ENCODE results near the gene CPNE2.
A peak's percentile ranks its signal among the peaks of the same experiment; 100 is the strongest.

Gene CPNE2

GRCh38 chr16:57196286-57196685, 103.9 kb downstream of the CPNE2 start:
- DNase-seq (ENCODE audit: low spot score): no peak
- no peaks in the 10 kb centered on the region for H3K9me3 ChIP-seq (ENCODE audit: severe bottlenecking)
- no peaks in the 10 kb centered on the region for H3K27me3 ChIP-seq (ENCODE audit: insufficient read depth, poor library complexity, severe bottlenecking)
- H3K4me3 ChIP-seq (ENCODE audit: severe bottlenecking): no peak overlapping the region
- TF ChIP-seq CTCF (IDR thresholded peaks at IDR 0.05; ENCODE audit: poor library complexity, severe bottlenecking): no peak
- ATAC-seq (ENCODE audit: low read depth): no peak
- peaks cover 12% of the 10 kb centered on the region; the same call in 1 of the 2 replicates for H3K36me3 ChIP-seq (ENCODE audit: low read depth)
- H3K4me1 ChIP-seq (ENCODE audit: insufficient read depth, poor library complexity, severe bottlenecking): peaks cover 54% of the 10 kb centered on the region
- peak overlapping the region; percentile 27 for H3K27ac ChIP-seq (ENCODE audit: poor library complexity, severe bottlenecking)

- DNase-seq (ENCODE audit: low spot score): no peak
- no peak for ATAC-seq (ENCODE audit: low read depth)
- peaks cover 11% of the 10 kb centered on the region; the same call in 1 of the 2 replicates for H3K36me3 ChIP-seq (ENCODE audit: low read depth)
- H3K27ac ChIP-seq (ENCODE audit: poor library complexity, severe bottlenecking): peak overlapping the region; percentile 27
- no peaks in the 10 kb centered on the region for H3K9me3 ChIP-seq (ENCODE audit: severe bottlenecking)
- H3K4me3 ChIP-seq (ENCODE audit: severe bottlenecking): no peak overlapping the region
- no peaks in the 10 kb centered on the region for H3K27me3 ChIP-seq (ENCODE audit: insufficient read depth, poor library complexity, severe bottlenecking)
- peaks cover 49% of the 10 kb centered on the region for H3K4me1 ChIP-seq (ENCODE audit: insufficient read depth, poor library complexity, severe bottlenecking)
- no peak for TF ChIP-seq CTCF (IDR thresholded peaks at IDR 0.05; ENCODE audit: poor library complexity, severe bottlenecking)
Measured at GRCh38 chr16:57196753-57197152, 104.4 kb downstream of the CPNE2 start.
